NT2/D1 (cell line): ENCODE measurements around the gene GDF7.

Experiments
- DNase-seq: peaks from one replicate; pipeline ENCODE4 v3.0.0-alpha.2; 2011; ENCODE audit warnings: low read depth, low spot score
- H3K27me3 ChIP-seq: 2 replicates; pipeline ENCODE4 v1.6.0; 2011; ENCODE audit warnings: mild to moderate bottlenecking; ENCODE audit not compliant: insufficient read length, insufficient read depth
- H3K36me3 ChIP-seq: 2 replicates; pipeline ENCODE4 v1.6.1; 2011; ENCODE audit warnings: mild to moderate bottlenecking, low read length, mixed read lengths; ENCODE audit not compliant: insufficient read depth, insufficient read length
- H3K4me1 ChIP-seq: 2 replicates; pipeline ENCODE4 v1.5.1; 2011; ENCODE audit not compliant: insufficient read depth, insufficient read length
- H3K4me3 ChIP-seq: 2 replicates; pipeline ENCODE4 v1.5.1; 2011; ENCODE audit warnings: low read depth; ENCODE audit not compliant: insufficient read length
- H3K9ac ChIP-seq: 2 replicates; pipeline ENCODE4 v1.6.0; 2011; ENCODE audit warnings: low read depth; ENCODE audit not compliant: insufficient read length
- H3K9me3 ChIP-seq: 2 replicates; pipeline ENCODE4 v1.5.1; 2011; ENCODE audit warnings: mild to moderate bottlenecking, low read length; ENCODE audit not compliant: insufficient read depth
- SUZ12 ChIP-seq: IDR thresholded peaks from 2 replicates; pipeline ENCODE4 v1.6.1; 2011; ENCODE audit not compliant: insufficient read length, insufficient read depth; ENCODE audit errors: extremely low read depth
- YY1 ChIP-seq: IDR thresholded peaks from 2 replicates; pipeline ENCODE4 v1.6.1; 2011; ENCODE audit not compliant: insufficient read length, insufficient read depth
- ZNF274 ChIP-seq: IDR thresholded peaks from 2 replicates; pipeline ENCODE4 v1.6.1; 2011; ENCODE audit warnings: mild to moderate bottlenecking, low read depth, low read length

GDF7 gene

DNA sequence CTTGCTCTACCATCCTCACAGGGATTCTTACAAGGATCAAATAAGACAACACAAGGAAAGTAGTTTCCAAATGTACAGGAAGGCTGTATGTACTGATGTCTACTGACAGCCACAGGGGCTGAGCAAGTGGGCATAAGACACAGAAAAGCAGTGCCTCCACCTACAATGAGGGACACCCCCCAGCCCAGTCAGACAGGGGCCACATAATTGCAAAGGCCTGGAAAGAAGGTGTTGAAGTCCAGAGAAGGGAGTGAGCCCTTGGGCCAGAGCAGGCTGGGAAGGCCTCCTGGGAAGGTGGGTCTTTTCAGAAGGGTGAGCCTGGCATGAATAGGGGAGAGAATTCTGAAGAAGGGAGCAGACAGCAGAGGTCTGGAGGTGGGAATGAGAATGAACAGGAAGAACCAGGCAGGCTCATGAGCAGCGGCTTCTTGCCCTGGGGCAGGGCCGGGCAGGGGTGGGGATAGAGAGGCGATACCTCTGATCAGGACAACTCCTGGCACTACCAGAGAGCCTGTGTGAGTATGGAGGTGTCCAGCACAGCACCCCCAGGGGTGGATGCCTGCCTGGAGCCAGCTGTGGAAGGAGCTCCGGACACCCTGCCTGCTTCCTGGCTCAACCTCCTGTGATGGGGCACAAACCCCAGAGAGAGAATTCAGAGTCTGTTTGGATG is 46.1 kb upstream of the GDF7 start:
- no peaks in the 10 kb centered on the region for H3K9me3 ChIP-seq
- no peak for TF ChIP-seq ZNF274
- no peak overlapping the region for H3K9ac ChIP-seq
- no peak overlapping the region for H3K4me3 ChIP-seq
- H3K36me3 ChIP-seq: peaks cover 16% of the 10 kb centered on the region
- no peaks in the 10 kb centered on the region for H3K27me3 ChIP-seq
- peaks cover 8% of the 10 kb centered on the region for H3K4me1 ChIP-seq
- DNase-seq: no peak

DNA sequence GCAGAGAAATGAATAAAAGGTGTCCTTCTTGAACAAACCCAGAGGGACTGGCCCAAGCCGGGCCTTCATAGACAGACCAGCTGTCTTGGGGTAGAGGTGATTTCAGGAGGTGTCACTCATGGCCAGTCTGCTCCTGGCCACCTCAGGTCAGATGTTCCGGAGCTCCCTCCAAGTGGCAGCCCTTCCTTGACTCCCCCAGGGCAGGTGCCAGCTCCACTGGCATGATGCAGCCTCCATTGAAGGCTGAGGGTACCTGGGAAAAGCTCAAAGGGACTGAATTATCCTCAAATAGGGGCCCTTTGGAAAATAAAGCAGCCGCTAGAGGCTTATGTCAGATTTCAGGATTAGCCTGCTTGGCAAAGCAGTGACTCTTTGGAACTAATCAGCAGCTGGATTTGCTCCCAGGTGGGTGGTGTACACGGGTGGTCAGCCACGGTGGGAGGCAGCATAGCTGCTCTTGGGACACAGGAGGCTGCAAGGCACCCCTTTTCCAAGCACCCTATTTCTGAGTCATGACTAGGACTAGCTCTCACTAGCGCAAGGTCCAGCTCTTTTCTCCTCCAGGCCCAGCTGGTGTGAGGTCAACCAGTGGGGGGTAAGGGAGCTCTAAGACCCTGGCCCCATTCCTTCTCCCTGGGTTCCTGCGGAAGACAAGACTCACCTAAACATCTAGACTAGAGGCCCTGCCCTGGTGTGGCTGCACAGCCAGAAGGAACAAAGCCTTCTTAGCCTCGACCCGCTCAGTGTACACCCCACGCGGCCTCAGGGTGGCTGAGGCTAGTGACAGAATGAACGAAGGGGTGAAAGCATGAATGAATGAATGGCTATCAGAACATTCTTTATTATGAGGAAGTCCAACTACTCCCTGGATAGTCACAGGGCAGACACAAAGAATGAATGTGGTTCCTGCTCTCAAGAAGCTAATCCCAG is 45.3 kb upstream of the GDF7 start:
- no peak for TF ChIP-seq YY1
- no peak for TF ChIP-seq ZNF274
- no peak for TF ChIP-seq SUZ12
- H3K4me1 ChIP-seq: peaks cover 11% of the 10 kb centered on the region

DNA sequence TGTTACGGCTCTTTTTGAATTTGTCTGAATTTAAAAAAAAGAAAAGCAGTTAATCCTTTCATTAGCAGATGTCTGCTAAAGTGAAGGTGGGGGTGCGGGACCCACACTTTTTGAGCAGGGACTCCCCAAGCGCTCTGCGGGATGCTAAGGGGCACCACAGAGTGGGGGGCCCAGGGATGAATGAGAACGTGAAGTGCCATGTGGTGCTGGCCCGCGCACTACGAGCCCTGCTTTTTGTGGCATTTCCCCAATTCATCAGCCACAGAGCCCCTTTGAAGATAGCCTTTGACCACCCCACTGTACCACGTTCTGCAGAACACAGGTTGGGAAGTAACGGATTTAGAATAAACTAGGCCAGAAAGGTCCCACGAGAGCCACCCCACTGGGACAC is 44.7 kb upstream of the GDF7 start:
- Histone ChIP-seq H3K27me3 (no peaks in the 10 kb centered on the region), H3K4me1 (peaks cover 12% of the 10 kb centered on the region), H3K9me3 (no peaks in the 10 kb centered on the region), H3K9ac (no peak overlapping the region), H3K36me3 (peaks cover 16% of the 10 kb centered on the region), H3K4me3 (no peak overlapping the region)
- no peak for DNase-seq
- TF ChIP-seq ZNF274 (no peak), YY1 (no peak), SUZ12 (no peak)

More for the DNA sequence above, 45.3 kb upstream of the GDF7 start:
- no peak for DNase-seq
- H3K27me3 ChIP-seq: no peaks in the 10 kb centered on the region
- no peaks in the 10 kb centered on the region for H3K9me3 ChIP-seq
- H3K36me3 ChIP-seq: peaks cover 16% of the 10 kb centered on the region
- no peak overlapping the region for H3K4me3 ChIP-seq
- H3K9ac ChIP-seq: no peak overlapping the region

GRCh38 chr2:20622731-20623130 is 44.2 kb upstream of the GDF7 start:
- Histone ChIP-seq H3K27me3 (no peaks in the 10 kb centered on the region), H3K4me3 (no peak overlapping the region), H3K4me1 (peaks cover 12% of the 10 kb centered on the region), H3K9ac (no peak overlapping the region), H3K36me3 (peaks cover 16% of the 10 kb centered on the region), H3K9me3 (no peaks in the 10 kb centered on the region)
- TF ChIP-seq YY1 (no peak), ZNF274 (no peak), SUZ12 (no peak)
- no peak for DNase-seq

- no peak overlapping the region for H3K4me3 ChIP-seq
- peaks cover 16% of the 10 kb centered on the region for H3K36me3 ChIP-seq
- no peaks in the 10 kb centered on the region for H3K9me3 ChIP-seq
- DNase-seq: no peak
- H3K9ac ChIP-seq: no peak overlapping the region
- TF ChIP-seq ZNF274 (no peak), YY1 (no peak), SUZ12 (no peak)
- H3K4me1 ChIP-seq: peaks cover 10% of the 10 kb centered on the region
- no peaks in the 10 kb centered on the region for H3K27me3 ChIP-seq
Measured at GRCh38 chr2:20623241-20623640, 43.7 kb upstream of the GDF7 start.

DNA sequence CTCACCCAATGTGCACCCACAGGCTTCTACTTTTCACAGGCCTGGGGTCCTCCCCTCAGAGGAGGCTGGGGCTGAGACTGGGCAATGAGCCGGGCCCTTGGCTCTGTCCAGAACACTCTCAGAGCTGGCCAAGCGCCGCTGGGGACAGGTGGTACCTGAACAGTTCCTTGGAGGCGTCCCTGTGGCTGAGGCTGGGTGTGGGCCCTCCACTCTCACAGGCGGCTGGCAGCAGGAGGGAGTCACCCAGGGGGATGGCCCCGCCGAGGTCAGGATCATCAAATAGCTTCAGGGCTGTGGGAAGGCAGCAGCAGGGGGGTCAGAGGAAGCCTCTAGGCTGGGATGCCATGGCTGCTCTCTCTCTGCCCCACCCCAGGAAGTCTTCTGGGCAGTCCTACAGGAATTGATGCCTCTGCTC is 43.2 kb upstream of the GDF7 start:
- Histone ChIP-seq H3K9me3 (no peaks in the 10 kb centered on the region), H3K36me3 (peaks cover 16% of the 10 kb centered on the region), H3K9ac (no peak overlapping the region), H3K27me3 (no peaks in the 10 kb centered on the region), H3K4me3 (no peak overlapping the region), H3K4me1 (peaks cover 10% of the 10 kb centered on the region)
- TF ChIP-seq ZNF274 (no peak), SUZ12 (no peak)
- no peak for DNase-seq

DNA sequence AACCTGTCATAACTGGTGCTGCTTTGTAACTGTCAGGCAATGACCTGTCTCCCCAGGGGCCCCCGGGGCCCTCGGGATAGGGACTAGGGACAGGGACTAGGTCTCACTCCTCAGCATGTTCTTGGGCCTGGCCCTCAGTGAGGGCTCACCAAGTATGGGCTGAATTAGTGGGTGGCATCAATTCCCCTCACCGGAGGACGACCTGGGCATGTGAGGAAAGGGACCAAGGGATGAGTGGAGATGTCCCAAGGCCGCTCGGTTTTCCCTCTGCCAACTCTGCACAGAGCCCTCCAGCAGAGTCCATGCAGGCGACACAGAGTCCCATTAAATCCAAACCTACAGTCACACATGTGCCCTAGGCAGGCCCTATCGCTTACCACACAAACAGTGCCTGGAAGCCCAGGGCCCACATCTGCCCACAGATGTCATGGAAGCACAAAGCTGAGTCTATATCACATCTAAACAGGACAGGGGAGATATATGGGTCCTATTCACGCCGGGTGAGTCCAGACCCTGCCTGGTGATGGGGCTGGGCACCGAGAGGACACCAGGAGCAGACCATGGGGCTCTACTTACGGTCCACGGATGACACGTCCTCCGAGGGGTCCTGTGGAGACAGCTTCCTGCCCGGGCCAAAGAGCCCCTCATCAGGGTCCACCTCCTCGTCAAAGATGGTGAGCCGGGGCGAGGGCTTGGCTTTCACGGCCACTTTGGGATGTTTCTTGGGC is 42.6 kb upstream of the GDF7 start:
- Histone ChIP-seq H3K36me3 (peaks cover 16% of the 10 kb centered on the region), H3K9ac (no peak overlapping the region), H3K27me3 (no peaks in the 10 kb centered on the region), H3K4me3 (no peak overlapping the region), H3K4me1 (peaks cover 10% of the 10 kb centered on the region), H3K9me3 (no peaks in the 10 kb centered on the region)
- no peak for DNase-seq
- TF ChIP-seq SUZ12: no peak
- no peak for TF ChIP-seq YY1
- TF ChIP-seq ZNF274: no peak
